DND-41 (cell line): ENCODE results near the gene POLA1.

ENCODE experiments used
- CTCF ChIP-seq: IDR thresholded peaks from 2 replicates; pipeline ENCODE4 v1.5.1; 2012; ENCODE audit warnings: borderline replicate concordance, low read length, moderate library complexity, mild to moderate bottlenecking; ENCODE audit not compliant: poor library complexity, severe bottlenecking; ENCODE audit errors: extremely low read depth
- EZH2 ChIP-seq: IDR thresholded peaks from 3 replicates; pipeline ENCODE4 v1.6.1; 2012; ENCODE audit warnings: borderline replicate concordance, low read depth, mild to moderate bottlenecking, moderate library complexity, low read length, inconsistent platforms; ENCODE audit not compliant: severe bottlenecking

DNA sequence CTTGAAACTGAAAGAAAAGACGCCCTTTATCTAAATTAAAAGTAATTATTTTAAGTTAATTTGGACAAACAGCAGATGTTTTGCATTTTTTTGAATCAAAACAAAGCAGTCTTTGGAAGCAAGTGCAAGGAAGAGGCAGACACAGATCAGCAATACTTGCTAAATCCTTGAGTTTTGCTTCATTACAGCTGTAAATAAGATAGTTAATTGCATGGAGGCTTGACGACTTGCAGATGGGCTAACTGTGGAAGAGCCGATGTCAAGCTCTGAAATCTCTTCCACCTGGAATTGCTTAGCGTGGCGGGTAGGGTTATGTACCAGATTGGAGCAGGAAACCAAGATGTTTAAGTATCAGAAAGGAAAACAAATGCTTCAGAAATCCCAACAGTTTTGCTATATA, 148.8 kb downstream of the POLA1 start:
- no peak for TF ChIP-seq EZH2
- no peak for TF ChIP-seq CTCF
